ENCODE data around the gene KLHL18. TPM values are rescaled to one million over a fixed set of nuclear protein-coding genes. Genes with fewer than 3 reads are reported as not detected.
"Not testable (repeated sequence)": the region's sequence is repeated elsewhere in the genome, so short reads cannot be mapped to it uniquely, and the experiment has no call there.

KLHL18 gene
- total RNA-seq, 1 donor from 2014 or later: 30.2 TPM

- H3K36me3 ChIP-seq: no peaks in the 10 kb centered on the region
- TF ChIP-seq, protein P1, sequence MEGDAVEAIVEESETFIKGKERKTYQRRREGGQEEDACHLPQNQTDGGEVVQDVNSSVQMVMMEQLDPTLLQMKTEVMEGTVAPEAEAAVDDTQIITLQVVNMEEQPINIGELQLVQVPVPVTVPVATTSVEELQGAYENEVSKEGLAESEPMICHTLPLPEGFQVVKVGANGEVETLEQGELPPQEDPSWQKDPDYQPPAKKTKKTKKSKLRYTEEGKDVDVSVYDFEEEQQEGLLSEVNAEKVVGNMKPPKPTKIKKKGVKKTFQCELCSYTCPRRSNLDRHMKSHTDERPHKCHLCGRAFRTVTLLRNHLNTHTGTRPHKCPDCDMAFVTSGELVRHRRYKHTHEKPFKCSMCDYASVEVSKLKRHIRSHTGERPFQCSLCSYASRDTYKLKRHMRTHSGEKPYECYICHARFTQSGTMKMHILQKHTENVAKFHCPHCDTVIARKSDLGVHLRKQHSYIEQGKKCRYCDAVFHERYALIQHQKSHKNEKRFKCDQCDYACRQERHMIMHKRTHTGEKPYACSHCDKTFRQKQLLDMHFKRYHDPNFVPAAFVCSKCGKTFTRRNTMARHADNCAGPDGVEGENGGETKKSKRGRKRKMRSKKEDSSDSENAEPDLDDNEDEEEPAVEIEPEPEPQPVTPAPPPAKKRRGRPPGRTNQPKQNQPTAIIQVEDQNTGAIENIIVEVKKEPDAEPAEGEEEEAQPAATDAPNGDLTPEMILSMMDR (IDR thresholded peaks at IDR 0.05): no peak
- H3K4me1 ChIP-seq: peaks cover 5% of the 10 kb centered on the region
- intact Hi-C loops (cut with DNase I): no loop called here
- DNase-seq (no peak), ATAC-seq (peak; percentile 39 to 62)
- H3K4me3 ChIP-seq: no peak overlapping the region
- no peaks in the 10 kb centered on the region for H3K27me3 ChIP-seq (ENCODE audit: low read depth)
- H3K27ac ChIP-seq: peak overlapping the region; percentile 39
- H3K9me3 ChIP-seq: peaks cover 22% of the 10 kb centered on the region
Measured at GRCh38 chr3:47362701-47363100, 80.0 kb downstream of the KLHL18 start.

- no peak overlapping the region for H3K4me3 ChIP-seq
- no peaks in the 10 kb centered on the region for H3K9me3 ChIP-seq
- no peaks in the 10 kb centered on the region for H3K36me3 ChIP-seq
- peaks cover 5% of the 10 kb centered on the region for H3K4me1 ChIP-seq
- TF ChIP-seq, protein P1 (IDR thresholded peaks at IDR 0.05): no peak
- ATAC-seq: no peak
- DNase-seq: no peak
- intact Hi-C loops (cut with DNase I): no loop called here
- H3K27me3 ChIP-seq (ENCODE audit: low read depth): no peaks in the 10 kb centered on the region
- no peak overlapping the region for H3K27ac ChIP-seq
Measured at GRCh38 chr3:47365213-47366153, 82.7 kb downstream of the KLHL18 start.

DNA sequence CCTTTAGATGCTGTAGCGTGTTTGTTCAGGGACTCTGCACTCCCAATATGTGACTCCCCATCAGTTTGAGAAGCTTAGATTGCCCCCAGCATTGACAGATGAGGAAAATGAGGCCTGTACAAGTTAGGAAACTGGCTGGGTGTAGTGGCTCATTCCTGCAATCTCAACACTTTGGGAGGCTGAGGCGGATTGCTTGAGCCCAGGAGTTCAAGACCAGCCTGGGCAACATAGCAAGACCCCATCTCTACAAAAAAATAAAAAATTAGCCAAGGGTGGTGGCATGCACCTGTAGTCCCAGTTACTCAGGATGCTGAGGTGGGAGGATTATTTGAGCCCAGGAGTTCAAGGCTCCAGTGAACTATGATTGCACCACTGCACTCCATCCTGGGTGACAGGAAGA, 84.1 kb downstream of the KLHL18 start:
- DNase-seq (no peak), ATAC-seq (no peak)
- H3K4me1 ChIP-seq: peaks cover 5% of the 10 kb centered on the region
- no peaks in the 10 kb centered on the region for H3K9me3 ChIP-seq
- H3K27me3 ChIP-seq (ENCODE audit: low read depth): no peaks in the 10 kb centered on the region
- TF ChIP-seq, protein P1 (IDR thresholded peaks at IDR 0.05): no peak
- intact Hi-C loops (cut with DNase I): no loop called here
- H3K27ac ChIP-seq: no peak overlapping the region
- no peaks in the 10 kb centered on the region for H3K36me3 ChIP-seq
- H3K4me3 ChIP-seq: no peak overlapping the region

DNA sequence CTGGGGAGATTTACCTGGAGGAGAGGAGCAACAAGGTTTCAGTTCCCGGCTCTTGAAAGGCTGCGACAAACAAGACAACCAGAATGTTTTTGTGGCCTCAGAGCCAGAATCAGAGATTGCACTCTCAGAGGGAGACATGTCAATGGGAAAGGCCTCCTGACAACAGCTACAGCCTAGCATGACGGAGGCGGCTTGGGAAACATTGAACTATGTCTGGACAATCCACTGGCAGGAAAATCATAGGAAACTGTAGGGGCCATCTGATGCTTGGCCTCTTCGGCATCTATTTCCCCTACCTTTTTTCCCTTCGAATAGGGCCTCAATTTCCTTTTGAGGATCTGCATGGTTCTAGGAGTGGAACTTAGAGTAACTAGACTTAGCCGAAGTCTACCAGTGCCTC, 84.9 kb downstream of the KLHL18 start:
- H3K36me3 ChIP-seq: no peaks in the 10 kb centered on the region
- H3K4me1 ChIP-seq: no peaks in the 10 kb centered on the region
- intact Hi-C loops (cut with DNase I): no loop called here
- H3K9me3 ChIP-seq: no peaks in the 10 kb centered on the region
- TF ChIP-seq, protein P1 (IDR thresholded peaks at IDR 0.05): no peak
- no peak for DNase-seq
- no peak overlapping the region for H3K4me3 ChIP-seq
- no peaks in the 10 kb centered on the region for H3K27me3 ChIP-seq (ENCODE audit: low read depth)
- no peak overlapping the region for H3K27ac ChIP-seq
- no peak for ATAC-seq

DNA sequence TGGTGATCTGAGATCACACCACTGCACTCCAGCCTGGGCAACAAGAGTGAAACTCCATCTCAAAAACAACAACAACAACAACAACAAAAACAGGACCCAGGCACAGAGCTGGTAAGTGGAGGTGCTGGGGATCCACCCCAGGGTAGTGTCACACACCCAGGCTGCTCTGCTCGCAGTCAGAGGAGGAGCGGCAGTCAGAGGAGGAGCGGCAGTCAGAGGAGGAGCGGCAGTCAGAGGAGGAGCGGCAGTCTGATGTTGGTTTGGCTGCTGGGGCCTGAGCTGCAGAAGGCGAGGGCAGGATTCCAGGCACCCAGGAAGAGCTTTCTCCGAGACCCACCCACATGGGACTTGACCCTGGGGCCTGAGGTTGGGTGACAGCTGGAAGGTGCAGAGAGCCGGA, 87.3 kb downstream of the KLHL18 start:
- H3K9me3 ChIP-seq; H3K27ac ChIP-seq; intact Hi-C loops (cut with DNase I); H3K36me3 ChIP-seq; H3K4me1 ChIP-seq; H3K27me3 ChIP-seq (ENCODE audit: low read depth); DNase-seq; H3K4me3 ChIP-seq; ATAC-seq: not testable (repeated sequence)
